ENCODE results near the gene DKC1. TPM values are rescaled to one million over a fixed set of nuclear protein-coding genes. Genes with fewer than 3 reads are reported as not detected.
A peak's percentile ranks its signal among the peaks of the same experiment; 100 is the strongest.

DKC1 gene
- total RNA-seq, 1 experiment from 2014 or later = 115 TPM

- CTCF ChIA-PET = interaction anchor here (0.6 kb wide), 1 partner anchor 54 kb away, joined by 4 read pairs; no protein-coding TSS in a partner anchor
Observed at GRCh38 chrX:154802947-154803346, 40.3 kb downstream of the DKC1 start.

GRCh38 chrX:154804261-154804956 is 41.7 kb downstream of the DKC1 start:
- no TSS peak for BruUV-seq (replicated peaks)
- intact Hi-C loops (cut with micrococcal nuclease) = no loop called here
- ATAC-seq (no peak), DNase-seq (no peak)
- no peaks in the 10 kb centered on the region for H4K20me1 ChIP-seq (ENCODE audit: low read length)
- H3K4me3 ChIP-seq (ENCODE audit: low read length) = peak overlapping the region; percentile 92
- peak overlapping the region; percentile 67 for H3K9ac ChIP-seq (ENCODE audit: low read length)
- ChIA-PET POLR2A (ENCODE audit: unreplicated experiment) (no interaction called here), CTCF (interaction anchor here (0.6 kb wide), 1 partner anchor 48 kb away, joined by 6 read pairs; no protein-coding TSS in a partner anchor)
- H3K9me3 ChIP-seq (ENCODE audit: low read length) = no peaks in the 10 kb centered on the region
- peak overlapping the region; percentile 99 for H2AFZ ChIP-seq (ENCODE audit: low read length)
- peaks cover 9% of the 10 kb centered on the region for H3F3A ChIP-seq (ENCODE audit: low read length, unreplicated experiment)
- H3K27me3 ChIP-seq (ENCODE audit: low read length) = no peaks in the 10 kb centered on the region
- H3K4me2 ChIP-seq (ENCODE audit: low read length) = peak overlapping the region; percentile 97
- no peak overlapping the region for H3K27ac ChIP-seq (ENCODE audit: low read length)
- no peaks in the 10 kb centered on the region for H3K36me3 ChIP-seq (ENCODE audit: low read depth, low read length)
- TF ChIP-seq EZH2 (IDR thresholded peaks at IDR 0.05; ENCODE audit: low read length, unreplicated experiment) (no peak), CTCF (conservative IDR thresholded peaks at IDR 0.05; ENCODE audit: low read depth, low read length) (no peak), EZH2phosphoT487 (IDR thresholded peaks at IDR 0.05; ENCODE audit: borderline replicate concordance, low read length) (no peak)
- peaks cover 40% of the 10 kb centered on the region for H3K4me1 ChIP-seq (ENCODE audit: insufficient read depth, low read length)
- H3K79me2 ChIP-seq (ENCODE audit: low read length) = no peaks in the 10 kb centered on the region
- H3K9me2 ChIP-seq (replicated peaks; ENCODE audit: low read length) = no peaks in the 10 kb centered on the region

More at GRCh38 chrX:154802947-154803346, 40.3 kb downstream of the DKC1 start:
- H3K36me3 ChIP-seq (ENCODE audit: low read depth, low read length) = no peaks in the 10 kb centered on the region
- no peak overlapping the region for H3K9ac ChIP-seq (ENCODE audit: low read length)
- H3K9me2 ChIP-seq (replicated peaks; ENCODE audit: low read length) = no peaks in the 10 kb centered on the region
- DNase-seq = no peak
- H3K9me3 ChIP-seq (ENCODE audit: low read length) = no peaks in the 10 kb centered on the region
- H3K4me2 ChIP-seq (ENCODE audit: low read length) = no peak overlapping the region
- TF ChIP-seq EZH2phosphoT487 (IDR thresholded peaks at IDR 0.05; ENCODE audit: borderline replicate concordance, low read length) (no peak), CTCF (conservative IDR thresholded peaks at IDR 0.05; ENCODE audit: low read depth, low read length) (no peak), EZH2 (IDR thresholded peaks at IDR 0.05; ENCODE audit: low read length, unreplicated experiment) (no peak)
- no peaks in the 10 kb centered on the region for H3K27me3 ChIP-seq (ENCODE audit: low read length)
- peaks cover 47% of the 10 kb centered on the region for H3K4me1 ChIP-seq (ENCODE audit: insufficient read depth, low read length)
- no peak overlapping the region for H3K4me3 ChIP-seq (ENCODE audit: low read length)
- no peak overlapping the region for H2AFZ ChIP-seq (ENCODE audit: low read length)
- intact Hi-C loops (cut with micrococcal nuclease) = no loop called here
- POLR2A ChIA-PET (ENCODE audit: unreplicated experiment) = no interaction called here
- H3F3A ChIP-seq (ENCODE audit: low read length, unreplicated experiment) = peaks cover 11% of the 10 kb centered on the region
- no TSS peak for BruUV-seq (replicated peaks)
- H3K27ac ChIP-seq (ENCODE audit: low read length) = no peak overlapping the region
- no peaks in the 10 kb centered on the region for H4K20me1 ChIP-seq (ENCODE audit: low read length)
- no peak for ATAC-seq
- H3K79me2 ChIP-seq (ENCODE audit: low read length) = no peaks in the 10 kb centered on the region
